HL-60 (cell line): Measurements from ENCODE around the gene SLC4A9.

Source experiments
- DNase-seq, 2 experiments: peaks; one replicate each; pipeline ENCODE4 v3.0.0-alpha.2; 2010 to 2020; ENCODE audit warnings: low read depth in 1 of 2, low spot score in 1 of 2
- H3K27ac ChIP-seq: fragments of 250-450 bp; sonication (Bioruptor Pico); replicated peaks from 2 replicates; pipeline ENCODE4 v1.5.1; 2020; ENCODE audit warnings: mild to moderate bottlenecking, moderate library complexity
- H3K27me3 ChIP-seq: fragments of 250-450 bp; sonication (Bioruptor Pico); 2 replicates; pipeline ENCODE4 v1.5.1; 2021; ENCODE audit warnings: mild to moderate bottlenecking, moderate library complexity; ENCODE audit not compliant: insufficient read depth, poor library complexity, severe bottlenecking
- H3K4me3 ChIP-seq: replicated peaks from 2 replicates; pipeline ENCODE4 v1.5.1; 2011; ENCODE audit warnings: mild to moderate bottlenecking, control low read depth, low read length; ENCODE audit not compliant: insufficient read depth
- GABPA ChIP-seq: IDR thresholded peaks from 2 replicates; pipeline ENCODE4 v1.6.1; 2012; ENCODE audit warnings: low read depth
- POLR2AphosphoS5 ChIP-seq: IDR thresholded peaks from 2 replicates; pipeline ENCODE4 v1.6.1; 2012; ENCODE audit warnings: low read depth
- REST ChIP-seq: IDR thresholded peaks from 2 replicates; pipeline ENCODE4 v1.6.1; 2012; ENCODE audit warnings: low read depth; ENCODE audit not compliant: insufficient replicate concordance
- SPI1 ChIP-seq: IDR thresholded peaks from 2 replicates; pipeline ENCODE4 v1.6.1; 2012; ENCODE audit warnings: low read depth, mild to moderate bottlenecking, borderline replicate concordance
- TF ChIP-seq, protein P1 (sequence below): IDR thresholded peaks from one replicate; pipeline ENCODE4 v1.5.1; 2011; ENCODE audit warnings: low read length, control low read depth, inconsistent platforms; ENCODE audit not compliant: insufficient read depth

SLC4A9 gene

GRCh38 chr5:140337880-140338279 lies 22.1 kb upstream of the SLC4A9 start:
- no peak overlapping the region for H3K27ac ChIP-seq
- H3K4me3 ChIP-seq: no peak overlapping the region
- DNase-seq: no peak
- TF ChIP-seq SPI1 (no peak), POLR2AphosphoS5 (no peak), GABPA (no peak), REST (no peak)
- TF ChIP-seq, protein P1, sequence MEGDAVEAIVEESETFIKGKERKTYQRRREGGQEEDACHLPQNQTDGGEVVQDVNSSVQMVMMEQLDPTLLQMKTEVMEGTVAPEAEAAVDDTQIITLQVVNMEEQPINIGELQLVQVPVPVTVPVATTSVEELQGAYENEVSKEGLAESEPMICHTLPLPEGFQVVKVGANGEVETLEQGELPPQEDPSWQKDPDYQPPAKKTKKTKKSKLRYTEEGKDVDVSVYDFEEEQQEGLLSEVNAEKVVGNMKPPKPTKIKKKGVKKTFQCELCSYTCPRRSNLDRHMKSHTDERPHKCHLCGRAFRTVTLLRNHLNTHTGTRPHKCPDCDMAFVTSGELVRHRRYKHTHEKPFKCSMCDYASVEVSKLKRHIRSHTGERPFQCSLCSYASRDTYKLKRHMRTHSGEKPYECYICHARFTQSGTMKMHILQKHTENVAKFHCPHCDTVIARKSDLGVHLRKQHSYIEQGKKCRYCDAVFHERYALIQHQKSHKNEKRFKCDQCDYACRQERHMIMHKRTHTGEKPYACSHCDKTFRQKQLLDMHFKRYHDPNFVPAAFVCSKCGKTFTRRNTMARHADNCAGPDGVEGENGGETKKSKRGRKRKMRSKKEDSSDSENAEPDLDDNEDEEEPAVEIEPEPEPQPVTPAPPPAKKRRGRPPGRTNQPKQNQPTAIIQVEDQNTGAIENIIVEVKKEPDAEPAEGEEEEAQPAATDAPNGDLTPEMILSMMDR: no peak
- no peaks in the 10 kb centered on the region for H3K27me3 ChIP-seq

DNA sequence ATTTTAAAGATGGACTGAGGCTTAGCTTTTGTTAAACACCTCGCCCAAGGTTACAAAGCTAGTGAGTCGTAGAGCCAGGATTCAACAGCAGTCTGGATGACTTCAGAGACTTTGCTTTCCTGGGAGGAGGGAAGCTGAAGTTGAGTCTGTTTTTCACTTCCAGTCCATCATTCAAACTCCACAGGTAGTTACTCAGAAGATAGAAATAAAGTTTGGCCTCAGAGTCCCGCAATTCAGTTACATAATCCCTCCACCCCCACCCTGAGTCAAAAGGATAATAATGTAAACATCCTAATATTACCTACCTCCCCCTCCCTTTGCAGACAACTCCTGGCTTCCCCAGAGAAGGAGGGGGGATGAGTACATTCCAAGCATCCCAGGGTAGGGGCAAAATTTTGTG lies 21.7 kb upstream of the SLC4A9 start:
- no peak for DNase-seq
- TF ChIP-seq SPI1: no peak
- no peak for TF ChIP-seq GABPA
- TF ChIP-seq, protein P1: no peak
- no peak for TF ChIP-seq REST
- TF ChIP-seq POLR2AphosphoS5: no peak
- no peak overlapping the region for H3K27ac ChIP-seq

GRCh38 chr5:140338908-140339307 lies 21.1 kb upstream of the SLC4A9 start:
- TF ChIP-seq POLR2AphosphoS5 (no peak), REST (no peak), SPI1 (no peak), GABPA (no peak)
- TF ChIP-seq, protein P1: no peak

More for the DNA sequence above, 21.7 kb upstream of the SLC4A9 start:
- Histone ChIP-seq H3K27me3 (no peaks in the 10 kb centered on the region), H3K4me3 (no peak overlapping the region)

More at GRCh38 chr5:140338908-140339307, 21.1 kb upstream of the SLC4A9 start:
- Histone ChIP-seq H3K27ac (no peak overlapping the region), H3K27me3 (no peaks in the 10 kb centered on the region), H3K4me3 (no peak overlapping the region)
- DNase-seq: no peak
